ENCODE measurements around the gene WFDC2. TPM values are rescaled to one million over a fixed set of nuclear protein-coding genes. Genes with fewer than 3 reads are reported as not detected.
A peak's percentile ranks its signal among the peaks of the same experiment; 100 is the strongest.

The WFDC2 gene
- total and polyA plus RNA-seq, 2 experiments from 2014 or later: not detected

DNA sequence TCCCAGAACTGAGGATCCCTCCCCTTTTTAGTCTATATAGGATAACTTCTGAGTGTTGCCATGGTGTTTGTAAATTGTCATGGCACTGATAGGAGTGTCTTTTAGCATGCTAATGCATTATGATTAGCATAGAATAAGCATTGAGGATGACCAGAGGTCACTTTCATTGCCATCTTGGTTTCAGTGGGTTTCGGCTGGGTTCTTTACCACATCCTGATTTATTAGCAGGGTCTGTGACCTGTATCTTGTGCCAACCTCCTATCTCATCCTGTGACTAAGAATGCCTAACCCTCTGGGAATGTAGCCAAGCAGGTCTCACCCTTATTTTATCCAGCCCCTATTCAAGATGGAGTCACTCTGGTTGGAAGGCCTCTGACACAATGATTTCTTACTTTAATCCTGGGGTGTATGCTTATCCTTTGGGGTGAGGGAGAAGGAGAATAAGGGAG lies 19.6 kb downstream of the WFDC2 start:
- 0 out of 2 replicates have a peak, but pooled peaks cover 2% of the 10 kb centered on the region for H3K4me1 ChIP-seq (ENCODE audit: insufficient read depth)
- H3K27ac ChIP-seq: no peak overlapping the region
- no peaks in the 10 kb centered on the region for H3K79me2 ChIP-seq (ENCODE audit: insufficient read depth)
- no peak overlapping the region for H2AFZ ChIP-seq
- H3K4me3 ChIP-seq: no peak overlapping the region
- no peaks in the 10 kb centered on the region for H3K9me3 ChIP-seq (ENCODE audit: low read depth)
- no peak overlapping the region for H3K4me2 ChIP-seq (ENCODE audit: unreplicated experiment)
- H3F3A ChIP-seq (ENCODE audit: insufficient read depth): no peaks in the 10 kb centered on the region
- peaks cover 32% of the 10 kb centered on the region for H3K27me3 ChIP-seq (replicated peaks; ENCODE audit: insufficient read depth)
- no peaks in the 10 kb centered on the region for H4K20me1 ChIP-seq (ENCODE audit: insufficient read depth)
- DNase-seq: peak; percentile 29
- no peaks in the 10 kb centered on the region for H3K9me2 ChIP-seq (ENCODE audit: insufficient read depth)
- TF ChIP-seq EZH2 (IDR thresholded peaks at IDR 0.05; ENCODE audit: insufficient read depth, poor library complexity, severe bottlenecking): no peak
- TF ChIP-seq EZH2phosphoT487 (IDR thresholded peaks at IDR 0.05; ENCODE audit: insufficient read depth, low read depth): no peak
- 0 to 14% methylated on average over 1 of the region's 1 CpG for WGBS, 2 experiments (ENCODE audit: low coverage in 1 of 2, low lambda C conversion rate in 2 of 2, missing lambda C conversion rate in 2 of 2)
- H3K36me3 ChIP-seq (ENCODE audit: low read depth): no peaks in the 10 kb centered on the region
- in situ Hi-C loops (cut with MboI): loop anchor here (25.0 kb wide), 1 partner anchor 352 kb away; no protein-coding TSS in a partner anchor
- H3K9ac ChIP-seq: no peak overlapping the region

DNA sequence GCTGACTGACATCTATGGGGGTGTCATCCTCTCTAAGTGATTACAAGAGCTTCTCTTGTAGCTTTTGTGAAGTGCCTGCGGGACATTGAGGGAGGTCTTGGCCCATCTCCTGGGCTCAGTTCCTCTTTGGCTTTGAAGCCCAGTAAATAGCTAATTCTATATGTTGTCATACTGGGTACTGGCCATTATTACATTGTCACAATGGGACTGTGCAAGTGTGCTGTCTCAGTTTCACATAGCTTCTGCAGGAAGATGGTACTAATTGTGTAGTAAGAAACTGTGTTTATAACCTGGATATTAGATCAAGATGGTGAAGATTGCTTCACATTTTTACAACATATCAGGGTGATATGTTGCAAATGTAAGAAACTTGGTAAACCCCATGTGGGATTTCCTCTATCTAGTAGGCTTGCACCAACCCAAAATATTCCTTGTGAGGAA lies 26.0 kb downstream of the WFDC2 start:
- no peaks in the 10 kb centered on the region for H4K20me1 ChIP-seq (ENCODE audit: insufficient read depth)
- H3K9me2 ChIP-seq (ENCODE audit: insufficient read depth): no peaks in the 10 kb centered on the region
- H3K79me2 ChIP-seq (ENCODE audit: insufficient read depth): no peaks in the 10 kb centered on the region
- no peak overlapping the region for H3K4me3 ChIP-seq
- no peak overlapping the region for H3K4me2 ChIP-seq (ENCODE audit: unreplicated experiment)
- no peak for TF ChIP-seq EZH2phosphoT487 (IDR thresholded peaks at IDR 0.05; ENCODE audit: insufficient read depth, low read depth)
- TF ChIP-seq EZH2 (IDR thresholded peaks at IDR 0.05; ENCODE audit: insufficient read depth, poor library complexity, severe bottlenecking): no peak
- H3K9ac ChIP-seq: no peak overlapping the region
- in situ Hi-C loops (cut with MboI): loop anchor here (25.0 kb wide), 1 partner anchor 358 kb away; no protein-coding TSS in a partner anchor
- DNase-seq: no peak
- H3K36me3 ChIP-seq (ENCODE audit: low read depth): no peaks in the 10 kb centered on the region
- H3F3A ChIP-seq (ENCODE audit: insufficient read depth): no peaks in the 10 kb centered on the region
- H3K27me3 ChIP-seq (replicated peaks; ENCODE audit: insufficient read depth): peaks cover 5% of the 10 kb centered on the region; the same call in 1 of the 2 replicates
- no peak overlapping the region for H2AFZ ChIP-seq
- H3K27ac ChIP-seq: no peak overlapping the region
- H3K4me1 ChIP-seq (ENCODE audit: insufficient read depth): no peaks in the 10 kb centered on the region
- H3K9me3 ChIP-seq (ENCODE audit: low read depth): no peaks in the 10 kb centered on the region
- WGBS, 2 experiments (ENCODE audit: low coverage in 1 of 2, low lambda C conversion rate in 2 of 2, missing lambda C conversion rate in 2 of 2): 24 to 38% methylated on average over 1 of the region's 1 CpG

DNA sequence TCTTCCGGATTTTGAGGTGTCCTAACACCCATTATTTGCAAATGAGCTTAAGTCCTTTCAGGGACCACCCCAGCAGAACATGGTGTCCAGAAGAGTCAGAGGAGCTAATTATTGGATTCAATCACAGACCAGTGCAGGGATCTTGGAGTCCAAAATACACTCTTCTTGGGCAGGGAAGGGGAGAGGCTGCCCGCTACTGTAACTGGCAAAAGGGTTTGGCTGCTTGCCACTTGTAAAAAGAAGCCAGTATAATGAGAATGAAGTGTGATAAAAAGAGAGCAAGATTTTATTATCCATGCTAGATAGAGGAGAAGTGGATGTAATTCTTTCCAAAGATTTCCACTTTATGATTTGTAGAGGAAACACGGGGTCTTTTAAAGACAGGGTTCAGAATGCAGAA lies 26.6 kb downstream of the WFDC2 start:
- no peaks in the 10 kb centered on the region for H3F3A ChIP-seq (ENCODE audit: insufficient read depth)
- in situ Hi-C loops (cut with MboI): loop anchor here (25.0 kb wide), 1 partner anchor 359 kb away; no protein-coding TSS in a partner anchor
- 41 to 52% methylated on average over 3 of the region's 3 CpGs for WGBS, 2 experiments (ENCODE audit: low coverage in 1 of 2, low lambda C conversion rate in 2 of 2, missing lambda C conversion rate in 2 of 2)

DNA sequence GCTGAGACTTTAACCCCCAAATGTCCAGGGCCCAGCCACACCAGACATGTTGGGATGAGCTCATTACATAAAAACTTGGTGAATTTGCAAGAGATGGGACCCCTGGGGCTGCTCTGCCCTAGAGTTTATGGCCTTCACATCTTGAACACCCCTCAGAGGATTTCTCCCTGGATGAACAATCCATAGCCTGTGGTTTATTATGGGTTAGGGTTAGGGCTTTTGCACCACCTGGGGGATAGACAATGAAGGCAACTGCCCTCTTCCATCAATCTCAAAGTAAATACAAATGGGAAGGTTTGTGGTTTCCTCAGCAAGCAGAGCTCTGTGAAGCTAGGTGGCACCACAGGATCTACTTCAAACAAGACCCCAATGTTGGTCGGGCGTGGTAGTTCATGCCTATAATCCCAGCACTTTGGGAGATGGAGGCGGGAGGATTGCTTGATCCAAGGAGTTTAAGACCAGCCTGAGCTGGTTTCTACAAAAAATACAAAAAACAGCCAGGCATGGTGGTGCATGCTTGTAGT lies 28.5 kb downstream of the WFDC2 start:
- Histone ChIP-seq H3K4me2 (ENCODE audit: unreplicated experiment) (no peak overlapping the region), H3K36me3 (ENCODE audit: low read depth) (no peaks in the 10 kb centered on the region), H3K9ac (no peak overlapping the region), H3K9me2 (ENCODE audit: insufficient read depth) (no peaks in the 10 kb centered on the region), H3K9me3 (ENCODE audit: low read depth) (no peaks in the 10 kb centered on the region), H3K79me2 (ENCODE audit: insufficient read depth) (no peaks in the 10 kb centered on the region), H2AFZ (no peak overlapping the region), H3K27ac (no peak overlapping the region), H3K4me1 (ENCODE audit: insufficient read depth) (no peaks in the 10 kb centered on the region), H3F3A (ENCODE audit: insufficient read depth) (no peaks in the 10 kb centered on the region), H3K27me3 (replicated peaks; ENCODE audit: insufficient read depth) (peaks cover 16% of the 10 kb centered on the region; the same call in 1 of the 2 replicates), H4K20me1 (ENCODE audit: insufficient read depth) (no peaks in the 10 kb centered on the region), H3K4me3 (no peak overlapping the region)
- TF ChIP-seq EZH2 (IDR thresholded peaks at IDR 0.05; ENCODE audit: insufficient read depth, poor library complexity, severe bottlenecking) (no peak), EZH2phosphoT487 (IDR thresholded peaks at IDR 0.05; ENCODE audit: insufficient read depth, low read depth) (no peak)
- 50 to 64% methylated on average over 3 of the region's 3 CpGs for WGBS, 2 experiments (ENCODE audit: low coverage in 1 of 2, low lambda C conversion rate in 2 of 2, missing lambda C conversion rate in 2 of 2)
- DNase-seq: no peak
- in situ Hi-C loops (cut with MboI): loop anchor here (25.0 kb wide), 1 partner anchor 361 kb away; no protein-coding TSS in a partner anchor

More for the DNA sequence above, 26.6 kb downstream of the WFDC2 start:
- TF ChIP-seq EZH2phosphoT487 (IDR thresholded peaks at IDR 0.05; ENCODE audit: insufficient read depth, low read depth): no peak
- TF ChIP-seq EZH2 (IDR thresholded peaks at IDR 0.05; ENCODE audit: insufficient read depth, poor library complexity, severe bottlenecking): no peak
- Histone ChIP-seq H3K79me2 (ENCODE audit: insufficient read depth) (no peaks in the 10 kb centered on the region), H3K27me3 (replicated peaks; ENCODE audit: insufficient read depth) (peaks cover 6% of the 10 kb centered on the region; the same call in 1 of the 2 replicates), H3K4me1 (ENCODE audit: insufficient read depth) (no peaks in the 10 kb centered on the region), H3K4me2 (ENCODE audit: unreplicated experiment) (no peak overlapping the region), H2AFZ (no peak overlapping the region), H4K20me1 (ENCODE audit: insufficient read depth) (no peaks in the 10 kb centered on the region), H3K9me3 (ENCODE audit: low read depth) (no peaks in the 10 kb centered on the region), H3K9me2 (ENCODE audit: insufficient read depth) (no peaks in the 10 kb centered on the region), H3K4me3 (no peak overlapping the region), H3K36me3 (ENCODE audit: low read depth) (no peaks in the 10 kb centered on the region), H3K27ac (no peak overlapping the region), H3K9ac (no peak overlapping the region)
- DNase-seq: no peak

All from GM23248 (cell line).